ENCODE results near the gene BMPR2.
"Not testable (repeated sequence)": the region's sequence is repeated elsewhere in the genome, so short reads cannot be mapped to it uniquely, and the experiment has no call there.

The BMPR2 gene

DNA sequence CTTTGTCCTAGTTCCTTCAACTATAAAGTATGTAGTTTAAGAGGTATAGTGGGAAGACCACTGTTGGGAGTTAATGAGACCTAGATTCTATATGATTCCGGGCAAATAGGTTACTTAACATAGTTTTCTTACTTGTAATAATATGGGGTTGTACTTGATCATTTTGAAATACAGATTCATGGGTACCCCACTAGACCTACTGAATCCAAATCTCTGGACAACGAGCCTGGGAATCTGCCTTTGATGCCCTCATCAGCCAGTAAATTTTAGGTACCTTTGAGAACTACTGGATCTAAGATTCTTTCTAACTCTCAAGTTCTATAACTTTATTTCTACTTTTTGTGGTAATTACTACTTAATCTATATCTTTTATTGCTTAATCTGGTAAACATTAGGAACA lies 6.6 kb downstream of the BMPR2 start:
- DNase-seq (ENCODE audit: low spot score): no peak

DNA sequence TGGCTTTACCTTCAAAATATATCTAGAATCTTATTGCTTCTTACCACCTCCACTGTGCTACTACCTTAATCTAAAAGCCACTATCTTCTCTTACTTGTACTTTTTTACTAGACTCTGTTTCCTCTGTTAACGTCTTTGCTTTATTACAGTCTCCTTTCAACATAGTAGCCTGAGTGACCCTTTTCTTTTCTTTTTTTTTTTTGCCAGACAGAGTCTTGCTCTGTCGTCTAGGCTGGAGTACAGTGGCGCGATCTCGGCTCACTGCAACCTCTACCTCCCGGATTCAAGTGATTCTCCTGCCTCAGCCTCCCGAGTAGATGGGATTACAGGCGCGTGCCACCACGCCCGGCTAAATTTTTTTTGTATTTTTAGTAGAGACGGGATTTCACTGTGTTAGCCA lies 10.4 kb downstream of the BMPR2 start:
- not testable (repeated sequence) for DNase-seq (ENCODE audit: low spot score)

DNA sequence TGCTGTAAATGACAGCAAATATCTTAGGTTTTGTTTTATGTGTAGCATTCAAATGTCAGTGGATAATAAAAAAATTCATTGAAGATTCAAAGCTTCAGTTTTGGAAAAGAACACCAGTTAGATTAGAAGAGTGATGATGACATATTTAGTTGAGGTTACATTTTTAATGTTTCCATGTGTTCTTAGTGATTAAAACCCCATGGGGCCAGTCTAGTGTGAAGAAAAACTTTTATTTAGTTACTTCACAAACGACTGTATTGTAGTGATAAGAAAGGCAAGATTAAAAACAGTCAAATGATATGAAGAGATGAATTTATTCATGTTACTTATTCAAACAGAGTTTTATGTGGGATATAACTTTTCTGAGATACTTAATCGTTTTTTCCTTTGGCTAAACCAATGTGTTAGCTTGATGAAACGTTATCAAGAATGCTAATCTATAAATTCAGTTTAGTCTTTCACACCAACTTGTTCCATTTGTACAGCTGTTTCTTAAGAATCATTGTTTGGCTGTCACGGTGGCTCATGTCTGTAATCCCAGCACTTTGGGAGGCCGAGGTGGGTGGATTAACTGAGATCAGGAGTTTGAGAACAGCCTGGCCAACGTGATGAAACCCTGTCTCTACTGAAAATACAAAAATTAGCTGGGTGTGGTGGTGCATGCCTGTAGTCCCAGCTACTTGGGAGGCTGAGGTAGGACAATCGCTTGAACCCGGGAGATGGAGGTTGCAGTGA lies 11.6 kb downstream of the BMPR2 start:
- no peak for DNase-seq (ENCODE audit: low spot score)

DNA sequence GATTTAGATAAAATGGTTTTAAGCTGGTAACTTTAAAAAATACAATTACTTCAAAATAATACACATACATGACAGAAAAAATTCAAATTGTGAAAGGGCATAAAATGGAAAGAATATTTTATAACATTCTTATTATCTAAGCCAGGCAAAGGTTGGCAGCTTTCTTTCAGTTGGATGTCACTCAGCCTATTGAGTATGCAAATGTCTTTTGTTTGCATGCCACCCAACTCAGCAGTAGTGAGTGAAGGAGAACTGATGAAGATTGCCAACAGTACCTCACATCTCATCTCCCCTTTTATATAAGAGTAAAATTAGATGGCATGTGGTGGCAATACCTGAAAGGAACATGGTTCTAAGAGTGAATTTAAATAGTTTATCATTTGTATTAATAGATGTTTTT lies 24.8 kb downstream of the BMPR2 start:
- DNase-seq (ENCODE audit: low spot score): no peak

DNA sequence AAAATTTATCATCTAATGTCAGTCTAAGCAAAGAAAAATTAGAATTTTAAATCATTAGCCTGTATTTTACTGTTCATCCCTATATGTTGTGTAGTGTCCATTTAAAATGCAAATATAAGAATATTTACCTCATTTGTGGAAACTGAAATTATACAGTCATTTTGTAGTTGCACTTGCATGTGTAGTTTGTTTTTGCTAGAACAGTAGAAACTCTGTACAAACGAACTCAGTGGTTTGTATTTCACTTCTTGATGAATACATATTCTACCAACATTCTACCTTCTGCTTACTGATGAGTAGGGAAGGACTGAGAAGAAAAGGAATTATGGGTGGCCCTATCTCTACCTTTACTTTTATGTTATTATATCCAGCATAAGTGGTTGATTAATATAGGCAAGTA lies 29.7 kb downstream of the BMPR2 start:
- no peak for DNase-seq (ENCODE audit: low spot score)

DNA sequence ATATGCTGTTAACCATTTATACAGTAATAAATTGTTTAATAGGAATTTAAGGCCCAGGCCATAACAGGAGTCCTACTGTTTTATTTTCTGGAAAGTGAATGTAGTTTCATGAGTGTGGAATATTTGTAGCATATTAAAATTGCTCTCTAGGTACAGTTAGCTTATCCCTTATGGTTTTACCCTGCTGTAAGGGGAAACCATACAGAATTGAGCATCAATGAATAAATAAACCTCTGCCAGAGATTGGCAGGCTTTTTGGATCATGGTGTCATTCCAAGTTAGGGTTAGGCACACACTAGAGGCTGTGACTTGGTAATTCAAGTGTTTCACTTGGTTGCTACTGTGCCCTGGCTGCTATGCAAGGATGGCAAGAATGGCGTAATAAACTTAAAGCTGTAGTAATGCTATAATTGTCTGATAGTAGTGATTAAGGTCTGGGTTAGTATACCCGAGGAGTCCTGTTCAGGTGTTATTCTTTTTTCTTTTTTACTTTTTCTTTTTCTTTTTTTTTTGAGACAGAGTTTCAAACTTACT lies 30.4 kb downstream of the BMPR2 start:
- no peak for DNase-seq (ENCODE audit: low spot score)

DNA sequence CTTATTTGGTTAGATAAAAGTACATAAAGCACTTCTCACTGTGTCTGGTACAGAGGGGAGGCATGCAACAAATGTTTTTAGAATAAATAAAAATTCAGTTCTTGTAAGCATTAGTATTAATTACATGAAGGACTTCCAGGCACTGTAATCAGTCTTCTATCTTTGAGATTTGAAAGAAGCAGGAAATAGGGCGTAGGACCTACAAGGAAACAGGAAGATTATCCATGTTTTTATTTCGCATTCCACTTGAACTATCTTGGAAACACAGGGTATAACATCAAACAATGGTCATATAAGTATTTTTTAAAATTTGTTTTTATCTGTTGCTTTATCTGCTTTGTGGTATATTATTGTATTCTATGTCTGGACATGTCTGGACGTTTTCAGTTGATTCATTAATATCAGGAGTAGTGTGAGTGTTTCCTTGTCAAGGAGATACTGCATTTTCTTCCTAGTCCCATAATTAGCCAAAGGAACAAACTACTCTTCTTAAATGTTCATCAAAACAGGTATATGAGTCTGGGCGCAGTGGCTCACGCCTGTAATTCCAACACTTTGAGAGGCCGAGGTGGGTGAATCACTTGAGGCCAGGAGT lies 32.5 kb downstream of the BMPR2 start:
- DNase-seq (ENCODE audit: low spot score): no peak

DNA sequence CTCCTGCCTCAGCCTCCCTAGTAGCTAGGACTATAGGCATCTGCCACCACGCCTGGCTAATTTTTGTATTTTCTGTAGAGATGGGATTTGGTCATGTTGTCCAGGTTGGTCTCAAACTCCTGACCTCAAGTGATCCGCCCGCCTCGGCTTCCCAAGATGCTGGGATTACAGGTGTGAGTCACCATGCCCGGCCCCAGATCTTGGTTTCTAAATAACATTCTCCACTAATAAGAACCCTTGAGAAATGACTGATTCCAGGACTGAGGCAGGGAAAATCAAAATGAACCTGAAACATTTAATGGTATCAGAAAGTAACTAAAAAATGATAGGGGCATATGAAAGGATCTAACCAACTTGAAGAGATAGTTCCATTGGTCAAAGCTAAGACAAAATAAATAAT lies 34.0 kb downstream of the BMPR2 start:
- no peak for DNase-seq (ENCODE audit: low spot score)

DNA sequence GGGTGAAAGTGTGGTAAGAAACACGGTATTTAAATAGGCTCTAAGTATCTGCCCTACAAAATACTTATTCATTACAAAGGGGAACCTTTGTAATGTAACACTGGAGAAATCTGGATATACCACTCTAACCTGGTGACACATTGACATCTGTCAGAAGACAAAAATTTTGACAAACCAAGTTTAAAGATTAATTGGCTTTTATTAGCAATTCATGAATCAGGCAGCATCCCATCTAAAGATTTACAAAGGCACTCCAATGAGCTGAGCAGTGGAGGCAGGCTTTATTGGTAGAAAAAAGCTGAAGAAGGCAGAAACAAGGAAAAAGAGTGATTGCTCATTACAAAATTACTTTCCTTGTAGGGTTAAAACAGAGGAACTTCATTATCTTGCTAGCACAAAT lies 35.0 kb downstream of the BMPR2 start:
- no peak for DNase-seq (ENCODE audit: low spot score)

DNA sequence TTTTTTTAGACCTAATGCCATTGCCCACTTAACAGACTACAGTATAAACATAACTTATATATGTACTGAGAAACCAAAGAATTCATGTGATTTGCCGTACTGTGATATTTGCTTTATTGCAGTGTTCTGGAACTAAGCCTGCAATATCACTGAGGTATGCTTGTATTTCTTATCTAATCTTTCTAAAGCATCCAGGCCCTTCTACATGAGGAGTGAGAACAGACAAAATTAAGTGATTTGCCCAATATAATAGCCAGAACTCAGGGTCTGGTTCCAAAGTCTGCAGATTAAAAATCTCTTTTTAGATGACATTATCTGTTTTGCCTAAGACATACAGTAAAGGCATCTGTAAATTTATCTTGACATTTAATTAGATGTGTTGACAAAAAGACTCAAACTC lies 41.9 kb downstream of the BMPR2 start:
- DNase-seq (ENCODE audit: low spot score): no peak

DNA sequence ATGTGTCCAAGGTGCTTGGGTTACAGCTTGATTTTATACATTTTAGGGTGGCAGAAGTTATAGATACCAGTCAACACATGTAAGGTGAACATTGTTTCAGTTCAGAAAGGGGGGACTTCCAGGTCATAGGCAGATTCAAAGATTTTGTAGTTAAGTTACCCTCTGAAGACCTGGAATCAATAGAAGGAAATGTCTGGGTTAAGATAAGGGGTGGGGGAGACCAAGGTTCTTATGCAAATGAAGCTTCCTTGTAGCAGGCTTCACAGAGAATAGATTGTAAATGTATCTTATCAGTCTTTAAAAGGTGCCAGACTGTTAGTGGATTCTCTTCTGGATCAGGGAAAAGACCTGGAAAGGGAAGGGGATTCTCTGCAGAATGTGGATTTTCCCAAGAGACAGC lies 42.4 kb downstream of the BMPR2 start:
- DNase-seq (ENCODE audit: low spot score): no peak

DNA sequence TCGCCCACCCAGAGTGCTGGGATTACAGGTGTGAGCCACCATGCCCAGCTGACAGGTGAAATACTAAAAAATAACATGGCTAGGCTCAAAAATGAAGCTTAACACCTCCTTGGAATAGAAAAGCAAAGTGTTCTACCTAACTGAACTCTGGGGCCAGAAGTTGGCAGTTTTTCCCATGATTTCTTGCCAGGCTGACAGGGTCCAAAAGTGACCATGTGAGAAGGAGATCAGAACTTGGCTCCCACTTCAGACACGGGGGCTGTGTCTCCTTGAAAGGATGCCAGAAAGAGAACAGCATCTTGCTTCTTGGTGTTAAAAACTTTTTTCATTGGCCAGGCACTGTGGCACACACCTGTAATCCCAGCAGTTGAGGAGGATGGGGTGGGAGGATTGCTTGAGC lies 47.0 kb downstream of the BMPR2 start:
- no peak for DNase-seq (ENCODE audit: low spot score)

DNA sequence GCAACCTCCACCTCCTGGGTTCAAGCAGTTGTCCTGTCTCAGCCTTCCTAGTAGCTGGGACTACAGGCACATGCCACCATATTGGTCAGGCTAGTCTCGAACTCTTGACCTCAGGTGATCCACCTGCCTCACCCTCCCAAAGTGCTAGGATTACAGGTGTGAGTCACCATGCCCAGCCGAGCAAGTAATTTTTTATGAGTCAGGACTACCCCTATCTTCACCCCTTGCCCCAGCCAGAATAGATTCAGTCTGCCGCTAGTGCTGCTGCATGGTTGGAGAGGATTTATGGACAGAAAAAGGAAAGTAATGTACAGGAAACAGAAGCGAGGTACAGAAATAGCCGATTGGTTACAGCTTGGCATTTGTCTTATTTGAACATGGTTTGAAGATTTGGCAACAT lies 48.9 kb downstream of the BMPR2 start:
- DNase-seq (ENCODE audit: low spot score): no peak

DNA sequence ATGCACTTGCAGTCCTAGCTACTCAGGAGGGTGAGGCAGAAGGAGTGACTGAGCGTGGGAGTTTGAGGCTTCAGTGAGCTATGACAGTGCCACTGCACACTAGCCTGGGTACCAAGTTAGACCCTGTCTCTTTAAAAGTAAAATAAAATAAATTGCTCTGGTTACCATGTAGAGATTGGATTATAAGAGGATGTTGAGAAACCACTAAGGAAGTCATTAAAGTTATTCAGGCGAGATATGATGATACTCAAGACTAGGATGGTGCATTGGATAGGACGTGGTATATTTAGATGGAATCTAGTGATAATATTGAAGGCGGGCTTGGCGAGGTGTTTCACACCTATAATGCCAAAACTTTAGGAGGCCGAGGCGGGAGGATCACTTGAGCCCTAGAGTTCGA lies 50.6 kb downstream of the BMPR2 start:
- DNase-seq (ENCODE audit: low spot score): no peak

DNA sequence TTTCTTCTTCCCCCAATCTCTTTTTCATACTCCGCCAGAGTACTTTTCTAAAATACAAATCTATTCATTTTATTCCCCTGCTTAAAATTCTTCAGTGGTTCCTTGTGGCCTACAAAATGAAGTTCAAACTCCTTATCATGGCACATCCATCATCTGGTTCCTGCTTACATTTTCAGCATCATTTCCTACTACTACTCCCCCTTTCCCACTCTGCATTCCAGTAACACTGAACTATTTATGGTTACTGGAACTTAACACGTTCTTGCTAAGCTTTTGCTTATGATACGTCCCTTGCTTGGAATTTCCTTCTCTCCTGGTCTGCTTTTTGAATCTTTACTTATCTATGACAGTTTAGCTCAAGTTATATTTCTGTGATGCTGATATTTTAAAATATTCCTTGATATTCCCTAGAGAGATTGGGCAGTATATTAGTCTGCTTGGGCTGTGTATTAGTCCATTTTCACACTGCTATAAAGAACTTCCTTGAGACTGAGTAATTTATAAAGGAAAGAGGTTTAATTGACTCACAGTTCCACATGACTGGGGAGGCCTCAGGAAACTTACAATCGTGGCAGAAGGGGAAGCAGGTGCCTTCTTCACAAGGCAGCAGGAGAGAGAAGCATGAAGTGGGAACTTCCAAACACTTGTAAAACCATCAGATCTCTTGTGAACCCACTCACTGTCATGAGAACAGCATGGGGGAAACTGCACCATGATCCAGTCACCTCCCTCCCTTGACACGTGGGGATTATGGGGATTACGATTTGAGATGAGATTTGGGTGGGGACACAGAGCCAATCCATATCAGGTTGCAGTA lies 53.2 kb downstream of the BMPR2 start:
- no peak for DNase-seq (ENCODE audit: low spot score)

DNA sequence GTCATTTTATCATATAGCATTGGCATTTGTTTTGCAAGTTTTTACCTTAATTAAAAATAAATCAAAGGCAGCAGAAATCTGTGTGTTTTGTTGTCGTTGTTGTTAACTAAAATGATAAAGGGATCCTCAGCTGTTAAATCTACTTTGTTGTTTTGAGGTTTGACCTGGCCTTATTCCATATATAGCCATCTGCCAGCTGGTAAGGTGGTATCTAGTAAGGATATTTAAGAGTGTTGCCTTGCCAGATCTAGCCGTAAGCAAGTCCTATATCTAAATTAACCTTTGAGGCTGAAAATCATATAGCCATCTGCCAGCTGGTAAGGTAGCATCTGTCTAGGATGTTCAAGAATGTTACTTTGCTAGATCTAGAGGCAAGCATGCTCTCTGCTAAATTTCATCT lies 56.6 kb downstream of the BMPR2 start:
- DNase-seq (ENCODE audit: low spot score): no peak

DNA sequence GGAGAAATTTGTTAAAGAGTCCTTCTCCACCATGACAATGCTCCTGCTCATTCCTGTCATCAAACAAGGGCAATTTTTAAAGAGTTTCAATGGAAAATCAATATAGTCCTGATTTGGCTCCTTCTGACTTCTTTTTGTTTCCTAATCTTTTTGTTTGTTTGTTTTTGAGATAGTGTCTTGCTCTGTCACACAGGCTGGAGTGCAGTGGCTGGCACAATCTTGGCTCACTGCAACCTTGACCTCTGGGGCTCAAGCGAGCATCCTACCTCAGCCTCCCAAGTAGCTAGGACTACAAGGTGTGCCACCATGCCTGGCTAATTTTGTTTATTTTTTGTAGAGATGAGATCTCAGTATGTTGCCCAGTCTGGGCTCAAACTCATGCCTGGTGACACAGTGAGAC lies 58.3 kb downstream of the BMPR2 start:
- DNase-seq (ENCODE audit: low spot score): no peak

DNA sequence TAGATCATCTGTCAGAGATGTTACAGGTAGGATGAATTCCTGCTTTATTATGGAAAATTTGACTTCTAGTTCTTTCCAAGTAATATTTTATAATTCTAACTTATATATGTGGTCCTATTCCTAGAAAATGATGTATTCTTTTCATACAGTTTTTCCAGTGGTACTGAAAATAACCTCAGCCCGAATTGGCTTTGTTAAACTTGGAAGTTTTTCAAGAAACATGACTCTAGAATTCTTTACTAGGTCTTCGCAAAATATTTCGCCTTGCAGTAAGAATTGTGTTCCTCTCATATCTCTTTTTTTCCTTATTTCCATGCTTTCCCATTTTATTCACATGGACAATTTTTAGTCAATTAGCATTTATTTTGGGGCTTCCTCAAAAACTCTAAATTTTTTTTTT lies 60.5 kb downstream of the BMPR2 start:
- no peak for DNase-seq (ENCODE audit: low spot score)

DNA sequence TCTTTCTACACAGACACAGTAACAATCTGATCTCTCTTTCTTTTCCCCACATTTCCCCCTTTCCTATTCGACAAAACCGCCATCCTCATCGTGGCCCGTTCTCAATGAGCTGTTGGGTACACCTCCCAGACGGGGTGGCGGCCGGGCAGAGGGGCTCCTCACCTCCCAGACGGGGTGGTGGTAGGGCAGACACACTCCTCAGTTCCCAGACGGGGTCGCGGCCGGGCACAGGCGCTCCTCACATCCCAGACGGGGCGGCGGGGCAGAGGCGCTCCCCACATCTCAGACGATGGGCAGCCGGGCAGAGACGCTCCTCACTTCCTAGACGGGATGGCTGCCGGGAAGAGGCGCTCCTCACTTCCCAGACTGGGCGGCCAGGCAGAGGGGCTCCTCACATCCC lies 64.0 kb downstream of the BMPR2 start:
- not testable (repeated sequence) for DNase-seq (ENCODE audit: low spot score)

DNA sequence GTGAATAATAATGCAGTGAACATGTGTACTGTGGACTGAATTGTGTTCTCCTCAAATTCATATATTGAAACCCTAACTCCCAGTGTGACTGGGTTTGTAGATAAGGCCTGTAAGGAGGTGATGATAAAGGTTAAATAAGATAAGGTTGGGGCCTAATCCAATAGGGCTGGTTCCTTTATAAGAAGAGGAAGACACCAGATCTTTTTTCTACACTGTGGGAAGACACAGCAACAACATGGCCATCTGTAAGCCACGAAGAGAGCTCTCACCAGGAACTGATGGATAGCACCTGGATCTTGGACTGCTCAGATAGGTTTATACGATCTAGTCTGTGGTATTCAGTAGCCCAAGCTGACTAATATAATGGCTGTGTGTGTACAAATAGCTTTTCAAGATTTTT lies 66.8 kb downstream of the BMPR2 start:
- DNase-seq (ENCODE audit: low spot score): no peak

DNA sequence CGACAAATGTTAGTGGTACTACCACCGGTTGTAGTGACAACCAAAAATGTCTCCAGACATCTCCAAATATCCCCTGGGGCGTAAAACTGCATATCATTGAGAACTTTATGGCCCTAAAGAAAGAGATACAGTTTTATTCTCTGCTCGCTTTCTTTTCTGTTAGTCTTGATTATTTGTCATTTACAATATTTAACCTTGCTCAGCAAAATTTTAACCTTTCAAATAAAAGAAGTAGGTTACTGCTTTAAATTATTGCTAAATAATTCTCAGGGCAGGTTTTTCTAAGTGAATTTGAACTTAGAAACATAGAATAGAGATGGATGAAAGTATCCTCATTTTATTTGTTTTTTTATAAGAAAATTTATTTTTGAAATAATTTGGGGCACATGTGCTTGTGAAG lies 67.9 kb downstream of the BMPR2 start:
- no peak for DNase-seq (ENCODE audit: low spot score)

DNA sequence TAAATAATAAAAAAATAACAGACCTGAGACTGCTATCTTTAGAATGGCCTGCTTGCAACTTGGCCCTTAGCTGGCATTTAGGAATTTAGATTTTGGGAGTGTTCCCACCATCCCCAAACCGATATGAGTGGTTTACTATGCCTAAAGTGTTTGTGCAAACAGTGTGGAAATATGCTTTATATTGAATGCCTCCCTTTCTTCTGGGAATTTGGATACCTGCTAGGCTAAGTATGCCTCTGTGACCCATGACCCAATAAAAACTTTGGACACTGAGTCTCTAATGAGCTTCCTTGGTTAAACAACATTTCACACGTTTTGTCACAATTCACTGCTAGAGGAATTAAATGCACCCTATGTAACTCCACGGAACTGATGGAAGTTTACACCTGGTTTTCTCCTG lies 73.2 kb downstream of the BMPR2 start:
- DNase-seq (ENCODE audit: low spot score): no peak

DNA sequence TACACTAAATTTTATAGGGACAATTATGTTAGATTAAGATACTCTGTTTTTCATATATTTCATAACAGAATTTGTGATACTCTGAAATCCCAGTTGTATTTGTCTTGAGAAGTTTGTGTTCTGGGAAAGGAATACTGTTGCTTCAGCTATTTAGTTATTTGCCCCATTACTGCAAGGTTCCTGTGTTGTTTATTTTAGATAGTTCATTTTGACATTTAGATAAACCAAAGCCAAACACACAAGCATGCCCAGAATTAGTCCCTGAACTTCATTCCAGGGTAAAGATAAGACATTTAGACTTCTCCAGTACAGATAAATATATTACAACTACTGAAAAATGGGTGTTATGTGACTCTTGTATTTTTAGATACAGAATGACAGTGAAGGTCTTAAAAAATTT lies 74.7 kb downstream of the BMPR2 start:
- DNase-seq (ENCODE audit: low spot score): no peak

Measured in iPS-NIHi11 (cell line).